SK-N-SH (cell line): ENCODE results near the gene MS4A15. TPM values are rescaled to one million over a fixed set of nuclear protein-coding genes. Genes with fewer than 3 reads are reported as not detected.

Experiments used
- CTCF ChIA-PET: fragments of 300-600, 350-600 bp; formaldehyde crosslinking; extraction: SDS; loops from one replicate; lab custom pipeline; 2021; lab: Yijun Ruan, JAX
- POLR2A ChIA-PET: fragments of 350-600 bp; sonication (Branson Sonifier 250); formaldehyde crosslinking; extraction: SDS; loops from one replicate; lab custom pipeline; 2020; ENCODE audit warnings: antibody characterized with exemption, inconsistent platforms; lab: Yijun Ruan, JAX
- DNase-seq: peaks from one replicate; pipeline ENCODE4 v3.0.0; 2012
- H2AFZ ChIP-seq: fragments of 200-600 bp; sonication (generic); 2 replicates; pipeline ENCODE4 v1.8.1; 2016; ENCODE audit warnings: antibody characterized with exemption, mild to moderate bottlenecking, low read depth
- H3F3A ChIP-seq: fragments of 200-600 bp; sonication (generic); replicated peaks from 2 replicates; pipeline ENCODE3; 2016; ENCODE audit warnings: antibody characterized with exemption, mild to moderate bottlenecking; ENCODE audit not compliant: insufficient read depth
- H3K27ac ChIP-seq, 2 experiments: fragments of 200-500 bp in 1 of 2; fragments of 200-600 bp in 1 of 2; sonication (Bioruptor generic) in 1 of 2; sonication (generic), shearing (Covaris generic) in 1 of 2; 2 replicates each; pipeline versions ENCODE4 v1.5.1 to v1.6.1; 2014 to 2016; ENCODE audit warnings: low read depth in 2 of 2, inconsistent platforms in 1 of 2, low read length in 1 of 2, mild to moderate bottlenecking in 1 of 2, mixed read lengths in 1 of 2
- H3K27me3 ChIP-seq: fragments of 200-600 bp; sonication (generic), shearing (Covaris generic); 2 replicates; pipeline ENCODE4 v1.6.1; 2016; ENCODE audit warnings: mixed run types; ENCODE audit not compliant: insufficient read depth
- H3K36me3 ChIP-seq, 2 experiments: fragments of 200-500 bp in 1 of 2; fragments of 200-600 bp in 1 of 2; sonication (Bioruptor generic) in 1 of 2; sonication (generic) in 1 of 2; replicated peaks in 1 of 2; 2 replicates each; pipeline versions ENCODE3 to v1.5.1; 2014 to 2016; ENCODE audit warnings: low read length in 1 of 2, mild to moderate bottlenecking in 1 of 2; ENCODE audit not compliant: insufficient read depth in 2 of 2, control insufficient read depth in 1 of 2
- H3K4me1 ChIP-seq, 2 experiments: fragments of 200-500 bp in 1 of 2; fragments of 200-600 bp in 1 of 2; sonication (Bioruptor generic) in 1 of 2; sonication (generic), shearing (Covaris generic) in 1 of 2; 2 replicates each; pipeline versions ENCODE4 v1.5.1 to v1.6.1; 2014 to 2016; ENCODE audit warnings: low read depth in 1 of 2, low read length in 1 of 2, mixed run types in 1 of 2; ENCODE audit not compliant: insufficient read depth in 2 of 2, control insufficient read depth in 1 of 2
- H3K4me2 ChIP-seq: fragments of 200-600 bp; sonication (generic), shearing (Covaris generic); 2 replicates; pipeline ENCODE4 v1.6.1; 2017; ENCODE audit warnings: mixed run types
- H3K4me3 ChIP-seq, 2 experiments: fragments of 200-500 bp in 1 of 2; fragments of 200-600 bp in 1 of 2; sonication (Bioruptor generic) in 1 of 2; sonication (generic), shearing (Covaris generic) in 1 of 2; 2 replicates each; pipeline versions ENCODE4 v1.5.1 to v1.8.1; 2014 to 2016; ENCODE audit warnings: low read depth in 2 of 2, inconsistent platforms in 1 of 2, low read length in 1 of 2, mild to moderate bottlenecking in 1 of 2, mixed read lengths in 1 of 2, moderate library complexity in 1 of 2
- H3K79me2 ChIP-seq: fragments of 200-600 bp; sonication (generic); 2 replicates; pipeline ENCODE4 v1.8.1; 2017; ENCODE audit warnings: mild to moderate bottlenecking; ENCODE audit not compliant: insufficient read depth
- H3K9ac ChIP-seq: fragments of 200-600 bp; sonication (generic); 2 replicates; pipeline ENCODE4 v1.6.1; 2017; ENCODE audit warnings: mixed run types
- H3K9me2 ChIP-seq: fragments of 200-600 bp; sonication (generic); 2 replicates; pipeline ENCODE4 v1.6.1; 2017; ENCODE audit warnings: mixed run types
- H3K9me3 ChIP-seq: fragments of 200-600 bp; sonication (generic); 2 replicates; pipeline ENCODE4 v1.6.1; 2017; ENCODE audit warnings: mixed run types, mild to moderate bottlenecking, moderate library complexity
- H4K20me1 ChIP-seq: fragments of 200-600 bp; sonication (generic); 2 replicates; pipeline ENCODE4 v1.6.1; 2017; ENCODE audit warnings: mild to moderate bottlenecking, mixed run types; ENCODE audit not compliant: insufficient read depth
- EP300 ChIP-seq, 2 experiments: IDR thresholded peaks; 2 replicates each; pipeline versions ENCODE4 v1.4.0 to v1.6.1; 2012; ENCODE audit warnings: borderline replicate concordance in 1 of 2, low read depth in 1 of 2, low read length in 1 of 2
- FOSL2 ChIP-seq: IDR thresholded peaks from 2 replicates; pipeline ENCODE4 v1.4.0; 2012; ENCODE audit warnings: low read depth, mild to moderate bottlenecking, moderate library complexity, borderline replicate concordance
- FOXM1 ChIP-seq: IDR thresholded peaks from 2 replicates; pipeline ENCODE4 v1.4.0; 2012; ENCODE audit warnings: low read depth, mild to moderate bottlenecking
- GABPA ChIP-seq: IDR thresholded peaks from 2 replicates; pipeline ENCODE4 v1.4.0; 2012; ENCODE audit warnings: low read depth, mild to moderate bottlenecking
- MEF2A ChIP-seq: IDR thresholded peaks from 2 replicates; pipeline ENCODE4 v1.4.0; 2012; ENCODE audit warnings: low read depth, borderline replicate concordance
- MXI1 ChIP-seq: IDR thresholded peaks from 2 replicates; pipeline ENCODE4 v1.6.1; 2012; ENCODE audit warnings: mild to moderate bottlenecking, low read depth, low read length, improper control_type of control experiment
- NFIC ChIP-seq: IDR thresholded peaks from 2 replicates; pipeline ENCODE4 v1.4.0; 2012; ENCODE audit warnings: borderline replicate concordance
- NRF1 ChIP-seq: IDR thresholded peaks from 2 replicates; pipeline ENCODE4 v1.6.1; 2012; ENCODE audit warnings: low read depth, mild to moderate bottlenecking, low read length
- RAD21 ChIP-seq: IDR thresholded peaks from 2 replicates; pipeline ENCODE4 v1.6.1; 2012; ENCODE audit warnings: mild to moderate bottlenecking, low read length
- RCOR1 ChIP-seq: fragments of 150-350 bp; IDR thresholded peaks from 2 replicates; pipeline ENCODE4 v1.6.1; 2017; ENCODE audit warnings: antibody characterized with exemption, low read length
- RXRA ChIP-seq: IDR thresholded peaks from 2 replicates; pipeline ENCODE4 v1.4.0; 2012; ENCODE audit warnings: low read depth, mild to moderate bottlenecking, borderline replicate concordance
- SMC3 ChIP-seq: IDR thresholded peaks from 2 replicates; pipeline ENCODE4 v1.6.1; 2012; ENCODE audit warnings: low read depth, low read length, improper control_type of control experiment
- WGBS: methylation state at CpG from one replicate; pipeline ENCODE4 v1.1.6; 2017; ENCODE audit warnings: low lambda C conversion rate; 5-methylcytosine and 5-hydroxymethylcytosine counted together
- polyA plus RNA-seq, 3 experiments: library from polyadenylated mRNA; depleted of rRNA; stranded (reverse); fragments of >200 nt; gene quantifications; 2 replicates each; pipeline ENCODE4 v1.2.3, GENCODE V29; 2012
- TF ChIP-seq, protein P1 (sequence below): IDR thresholded peaks from 2 replicates; pipeline ENCODE4 v1.6.1; 2012; ENCODE audit warnings: mild to moderate bottlenecking, low read depth, low read length, moderate library complexity
- TF ChIP-seq, protein P2 (sequence below): fragments of 150-350 bp; IDR thresholded peaks from 2 replicates; pipeline ENCODE4 v1.6.1; 2016; ENCODE audit warnings: mild to moderate bottlenecking, low read depth, low read length

The MS4A15 gene
- polyA plus RNA-seq, 1 of the 3 experiments (the other 2 are of a cell fraction): not detected

DNA sequence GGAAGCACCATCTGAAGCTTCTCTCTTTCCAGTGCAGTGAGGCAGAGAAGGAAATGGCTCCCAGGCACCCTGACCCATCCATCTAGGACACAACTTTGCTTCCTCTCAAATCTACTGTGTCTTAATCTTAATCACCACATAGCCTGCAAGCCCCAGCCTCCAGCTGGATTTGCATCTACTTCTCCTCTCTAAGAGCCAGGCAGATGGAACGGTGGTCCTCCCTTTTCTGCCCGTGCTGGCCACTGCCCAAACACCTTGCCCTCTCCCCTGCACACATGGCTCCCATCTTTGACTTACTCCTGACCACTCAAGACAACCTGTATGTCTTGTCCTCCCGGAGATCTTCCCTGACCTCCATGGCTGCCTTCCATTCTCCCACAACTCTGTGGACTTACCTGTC is 35.9 kb downstream of the MS4A15 start:
- Histone ChIP-seq H3K4me2 (no peak overlapping the region), H3K9me2 (no peaks in the 10 kb centered on the region), H3K9ac (no peak overlapping the region), H3F3A (no peaks in the 10 kb centered on the region), H3K4me3 (no peak overlapping the region), H3K27ac (no peak overlapping the region), H3K27me3 (peaks cover 9% of the 10 kb centered on the region; the same call in 1 of the 2 replicates), H2AFZ (no peak overlapping the region), H4K20me1 (no peaks in the 10 kb centered on the region), H3K4me1 (no peaks in the 10 kb centered on the region), H3K36me3 (no peaks in the 10 kb centered on the region), H3K79me2 (no peaks in the 10 kb centered on the region), H3K9me3 (no peaks in the 10 kb centered on the region)
- TF ChIP-seq MEF2A (no peak), GABPA (no peak), RXRA (no peak), EP300 (IDR thresholded peaks at IDR 0.05; ENCODE audit: borderline replicate concordance in 1 of 2, low read depth in 1 of 2, low read length in 1 of 2) (no peak), FOXM1 (no peak), NFIC (no peak), RAD21 (no peak)
- no peak for DNase-seq
- 3% methylated on average over 3 of the region's 3 CpGs for WGBS
- ChIA-PET POLR2A (no interaction called here), CTCF (interaction anchor here (1.5 to 1.8 kb wide), 2 partner anchors 17 to 395 kb away, joined by 4 to 5 read pairs; no protein-coding TSS in a partner anchor)

DNA sequence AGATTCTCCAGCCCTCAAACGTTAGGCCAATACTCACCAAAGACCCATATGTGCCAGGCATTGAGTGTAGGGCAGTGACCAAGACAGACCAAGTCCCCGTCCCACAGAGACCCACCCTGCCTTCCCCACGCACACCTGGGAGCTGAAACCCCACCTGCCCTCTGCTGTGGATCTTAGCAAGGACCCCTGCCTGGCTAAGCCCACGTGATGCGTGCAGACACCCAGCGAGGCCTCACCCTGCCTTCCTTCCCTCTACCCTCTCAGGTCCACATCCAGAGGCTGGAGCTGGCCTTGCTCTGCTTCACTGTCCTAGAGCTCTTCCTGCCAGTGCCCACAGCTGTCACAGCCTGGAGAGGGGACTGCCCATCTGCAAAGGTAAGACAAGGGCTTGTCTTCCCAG is 38.6 kb downstream of the MS4A15 start:
- H3K9me2 ChIP-seq: no peaks in the 10 kb centered on the region
- H3K36me3 ChIP-seq: no peaks in the 10 kb centered on the region
- no peak overlapping the region for H3K9ac ChIP-seq
- TF ChIP-seq NRF1 (no peak), MXI1 (no peak), FOSL2 (no peak), RAD21 (no peak), SMC3 (no peak), RCOR1 (no peak)
- TF ChIP-seq, protein P1, sequence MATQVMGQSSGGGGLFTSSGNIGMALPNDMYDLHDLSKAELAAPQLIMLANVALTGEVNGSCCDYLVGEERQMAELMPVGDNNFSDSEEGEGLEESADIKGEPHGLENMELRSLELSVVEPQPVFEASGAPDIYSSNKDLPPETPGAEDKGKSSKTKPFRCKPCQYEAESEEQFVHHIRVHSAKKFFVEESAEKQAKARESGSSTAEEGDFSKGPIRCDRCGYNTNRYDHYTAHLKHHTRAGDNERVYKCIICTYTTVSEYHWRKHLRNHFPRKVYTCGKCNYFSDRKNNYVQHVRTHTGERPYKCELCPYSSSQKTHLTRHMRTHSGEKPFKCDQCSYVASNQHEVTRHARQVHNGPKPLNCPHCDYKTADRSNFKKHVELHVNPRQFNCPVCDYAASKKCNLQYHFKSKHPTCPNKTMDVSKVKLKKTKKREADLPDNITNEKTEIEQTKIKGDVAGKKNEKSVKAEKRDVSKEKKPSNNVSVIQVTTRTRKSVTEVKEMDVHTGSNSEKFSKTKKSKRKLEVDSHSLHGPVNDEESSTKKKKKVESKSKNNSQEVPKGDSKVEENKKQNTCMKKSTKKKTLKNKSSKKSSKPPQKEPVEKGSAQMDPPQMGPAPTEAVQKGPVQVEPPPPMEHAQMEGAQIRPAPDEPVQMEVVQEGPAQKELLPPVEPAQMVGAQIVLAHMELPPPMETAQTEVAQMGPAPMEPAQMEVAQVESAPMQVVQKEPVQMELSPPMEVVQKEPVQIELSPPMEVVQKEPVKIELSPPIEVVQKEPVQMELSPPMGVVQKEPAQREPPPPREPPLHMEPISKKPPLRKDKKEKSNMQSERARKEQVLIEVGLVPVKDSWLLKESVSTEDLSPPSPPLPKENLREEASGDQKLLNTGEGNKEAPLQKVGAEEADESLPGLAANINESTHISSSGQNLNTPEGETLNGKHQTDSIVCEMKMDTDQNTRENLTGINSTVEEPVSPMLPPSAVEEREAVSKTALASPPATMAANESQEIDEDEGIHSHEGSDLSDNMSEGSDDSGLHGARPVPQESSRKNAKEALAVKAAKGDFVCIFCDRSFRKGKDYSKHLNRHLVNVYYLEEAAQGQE: no peak
- TF ChIP-seq, protein P2, sequence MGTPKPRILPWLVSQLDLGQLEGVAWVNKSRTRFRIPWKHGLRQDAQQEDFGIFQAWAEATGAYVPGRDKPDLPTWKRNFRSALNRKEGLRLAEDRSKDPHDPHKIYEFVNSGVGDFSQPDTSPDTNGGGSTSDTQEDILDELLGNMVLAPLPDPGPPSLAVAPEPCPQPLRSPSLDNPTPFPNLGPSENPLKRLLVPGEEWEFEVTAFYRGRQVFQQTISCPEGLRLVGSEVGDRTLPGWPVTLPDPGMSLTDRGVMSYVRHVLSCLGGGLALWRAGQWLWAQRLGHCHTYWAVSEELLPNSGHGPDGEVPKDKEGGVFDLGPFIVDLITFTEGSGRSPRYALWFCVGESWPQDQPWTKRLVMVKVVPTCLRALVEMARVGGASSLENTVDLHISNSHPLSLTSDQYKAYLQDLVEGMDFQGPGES: no peak
- ChIA-PET CTCF (interaction anchor here (1.1 to 2.1 kb wide), 2 partner anchors 18 to 20 kb away, joined by 3 to 11 read pairs; no protein-coding TSS in a partner anchor), POLR2A (no interaction called here)
- no peaks in the 10 kb centered on the region for H3F3A ChIP-seq
- H3K4me2 ChIP-seq: no peak overlapping the region
- H3K79me2 ChIP-seq: no peaks in the 10 kb centered on the region
- H3K27ac ChIP-seq: no peak overlapping the region
- no peaks in the 10 kb centered on the region for H4K20me1 ChIP-seq
- no peak for DNase-seq
- H2AFZ ChIP-seq: no peak overlapping the region
- H3K9me3 ChIP-seq: no peaks in the 10 kb centered on the region
- H3K27me3 ChIP-seq: peaks cover 27% of the 10 kb centered on the region; the same call in 1 of the 2 replicates
- 11% methylated on average over 5 of the region's 6 CpGs for WGBS
- no peak overlapping the region for H3K4me3 ChIP-seq
- H3K4me1 ChIP-seq: no peaks in the 10 kb centered on the region
